HG02759 (cell line): ENCODE results near the gene MEF2D.

Experiments used
- ATAC-seq: cut with Tn5 transposase; IDR thresholded peaks from one replicate; pipeline ENCODE4 v1.9.1; 2021; ENCODE audit warnings: mild to moderate bottlenecking, moderate library complexity; ENCODE audit not compliant: unreplicated experiment

The MEF2D gene

GRCh38 chr1:156502391-156502893 is 1.9 kb upstream of the MEF2D start:
- ATAC-seq: no peak

DNA sequence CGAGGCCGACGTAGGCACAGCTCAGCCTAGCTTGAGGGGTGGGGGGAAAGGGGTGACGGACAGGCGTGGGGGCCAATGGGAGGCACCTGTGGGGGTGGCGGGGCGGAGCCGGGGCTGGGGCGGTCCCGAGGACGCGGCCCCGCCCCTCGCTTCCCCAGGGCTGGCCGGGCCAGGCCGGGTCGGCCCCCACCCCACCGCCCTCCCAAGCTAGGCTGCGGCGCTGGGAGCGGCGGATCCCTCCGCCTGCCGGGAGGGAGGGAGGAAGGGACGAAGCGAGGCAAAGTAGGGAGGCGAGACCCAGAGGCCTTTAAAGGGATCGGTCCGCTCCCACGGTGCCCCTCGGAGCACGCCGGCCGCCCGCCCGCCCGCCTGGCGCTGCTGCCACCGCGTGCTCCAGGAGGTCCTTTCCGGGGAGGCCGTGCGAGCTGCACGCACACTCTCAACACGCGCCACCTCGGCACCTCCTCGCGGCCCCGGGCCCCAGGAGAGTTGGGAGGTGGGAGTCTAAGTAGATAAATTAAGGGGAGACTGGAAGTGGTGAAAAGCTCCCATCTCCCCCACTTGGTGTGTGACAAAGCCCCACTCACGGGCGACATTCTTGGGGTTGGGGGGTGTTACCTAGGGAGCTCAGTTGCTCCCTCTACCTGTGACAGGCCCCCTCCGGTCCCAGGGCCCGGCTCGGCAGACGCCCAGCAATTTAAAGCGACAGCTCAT is 375 bp upstream of the MEF2D start:
- ATAC-seq: peak; percentile 58

- ATAC-seq: peak; percentile 8
Observed at GRCh38 chr1:156499842-156500542, 583 bp downstream of the MEF2D start.

DNA sequence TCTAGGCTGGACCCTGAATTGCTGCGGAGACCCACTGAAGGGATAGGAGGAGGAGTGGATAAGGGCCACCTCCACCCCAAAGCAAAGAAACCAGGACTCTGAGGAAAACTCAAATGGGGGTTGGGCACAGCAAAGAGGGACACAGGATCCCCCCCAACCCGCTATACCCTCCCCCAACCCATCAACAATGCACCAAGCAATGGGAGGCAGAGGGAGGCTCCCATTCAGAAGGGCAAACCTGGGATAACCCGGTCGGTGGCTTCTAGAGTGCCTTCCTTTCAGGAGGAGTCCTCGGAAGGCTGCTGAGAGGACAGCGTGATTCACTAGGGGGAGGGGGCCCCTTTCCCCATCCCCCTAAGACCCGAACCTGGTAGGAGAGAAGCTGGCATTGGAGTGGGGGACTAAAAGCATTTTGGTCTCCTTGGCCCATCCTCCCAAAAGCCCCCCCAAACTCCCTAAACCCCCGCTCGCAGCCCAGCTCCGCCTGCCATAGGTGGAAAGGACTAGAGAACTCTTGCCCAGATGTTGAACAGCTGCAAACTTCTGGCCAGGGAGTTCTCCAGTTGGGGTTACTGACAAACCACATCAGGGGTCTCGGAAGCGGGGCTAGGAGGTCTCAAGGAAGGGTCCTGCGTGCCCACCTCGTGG is 1.3 kb downstream of the MEF2D start:
- ATAC-seq: no peak

GRCh38 chr1:156498432-156499193 is 2.0 kb downstream of the MEF2D start:
- no peak for ATAC-seq

- no peak for ATAC-seq
Observed at GRCh38 chr1:156497743-156498431, 2.7 kb downstream of the MEF2D start.

- no peak for ATAC-seq
Observed at GRCh38 chr1:156497078-156497742, 3.4 kb downstream of the MEF2D start.

GRCh38 chr1:156496211-156496761 is 4.3 kb downstream of the MEF2D start:
- ATAC-seq: no peak

DNA sequence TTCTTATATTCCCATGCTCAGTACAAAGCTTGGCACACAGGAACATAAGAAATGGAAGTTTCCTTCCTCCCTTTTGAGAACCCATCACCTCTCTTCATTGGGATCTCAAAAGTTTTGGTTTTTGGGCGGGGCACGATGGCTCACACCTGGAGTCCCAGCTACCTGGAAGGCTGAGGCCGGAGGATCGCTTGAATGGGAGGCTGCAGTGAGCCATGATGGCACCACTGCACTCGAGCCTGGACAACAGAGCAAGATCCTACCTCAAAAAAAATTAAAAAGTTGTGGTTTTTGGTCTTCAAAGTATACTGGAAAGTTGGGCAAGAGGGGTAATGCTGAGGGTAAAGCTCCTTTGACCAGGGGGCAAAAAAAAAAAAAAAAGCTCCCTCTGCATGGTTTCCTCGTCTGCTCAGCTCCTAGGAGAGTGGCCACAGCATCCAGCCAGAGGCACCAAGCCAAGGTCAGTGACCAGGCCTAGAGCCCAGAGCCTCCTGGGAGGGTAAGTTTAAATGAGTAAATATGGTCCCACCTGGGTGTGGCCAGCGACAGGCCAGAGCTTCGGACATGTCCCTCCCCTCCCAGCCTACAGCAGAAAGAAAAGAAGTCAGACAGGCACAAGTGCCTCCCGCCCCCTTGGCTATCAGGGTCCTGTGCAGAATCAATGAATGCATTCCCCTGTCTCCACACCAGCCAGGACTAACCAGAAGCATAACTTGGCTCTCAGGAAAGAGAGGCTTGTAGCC is 5.0 kb downstream of the MEF2D start:
- no peak for ATAC-seq

DNA sequence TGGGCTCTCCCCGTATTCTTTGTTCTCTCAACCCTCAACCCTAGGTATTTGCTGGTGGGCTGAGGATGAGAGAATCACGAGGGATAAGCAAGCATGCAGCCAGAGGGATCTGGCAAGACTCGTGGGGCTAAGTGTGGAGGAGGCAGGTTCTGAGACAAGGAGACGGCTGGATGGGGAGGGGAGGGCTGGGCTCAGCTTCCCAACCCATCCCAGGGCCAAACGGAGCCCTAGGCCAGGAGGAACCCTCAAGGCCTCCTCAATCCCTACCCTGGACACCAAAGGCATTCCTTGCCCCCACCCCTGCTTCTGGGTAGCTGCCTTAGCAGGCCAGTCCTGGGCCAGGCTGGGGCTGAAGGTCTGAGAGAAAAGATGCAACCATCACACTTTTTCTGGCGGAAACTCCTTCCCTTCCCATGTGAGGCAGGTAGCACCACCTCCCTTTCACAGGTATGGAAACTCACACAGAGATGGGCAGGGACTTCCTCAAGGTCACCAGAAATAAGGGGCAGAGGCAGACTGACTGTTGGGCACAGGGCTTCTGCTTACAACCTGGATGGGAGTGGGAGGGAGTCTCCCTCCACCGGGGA is 6.2 kb downstream of the MEF2D start:
- ATAC-seq: no peak

DNA sequence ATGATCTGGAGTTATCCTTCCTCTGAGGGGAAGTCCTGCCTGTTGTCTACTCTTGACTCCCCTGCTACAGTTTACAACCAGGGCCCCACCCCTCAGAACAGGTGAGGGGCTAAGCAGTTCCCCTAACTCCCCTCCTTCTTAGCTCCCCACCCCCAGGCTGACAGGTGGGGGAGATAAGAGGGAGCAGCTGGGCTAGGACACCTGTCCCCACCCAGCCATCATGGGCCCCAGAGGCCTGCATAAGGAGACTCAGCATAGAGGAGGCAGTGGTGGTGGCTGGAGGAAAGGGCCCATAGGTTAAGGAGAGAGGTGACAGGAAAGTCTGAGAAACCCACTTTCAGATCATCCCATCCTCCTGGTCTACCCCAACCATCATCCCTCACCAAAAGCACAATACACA is 6.8 kb downstream of the MEF2D start:
- ATAC-seq: no peak

GRCh38 chr1:156493154-156493631 is 7.4 kb downstream of the MEF2D start:
- no peak for ATAC-seq

DNA sequence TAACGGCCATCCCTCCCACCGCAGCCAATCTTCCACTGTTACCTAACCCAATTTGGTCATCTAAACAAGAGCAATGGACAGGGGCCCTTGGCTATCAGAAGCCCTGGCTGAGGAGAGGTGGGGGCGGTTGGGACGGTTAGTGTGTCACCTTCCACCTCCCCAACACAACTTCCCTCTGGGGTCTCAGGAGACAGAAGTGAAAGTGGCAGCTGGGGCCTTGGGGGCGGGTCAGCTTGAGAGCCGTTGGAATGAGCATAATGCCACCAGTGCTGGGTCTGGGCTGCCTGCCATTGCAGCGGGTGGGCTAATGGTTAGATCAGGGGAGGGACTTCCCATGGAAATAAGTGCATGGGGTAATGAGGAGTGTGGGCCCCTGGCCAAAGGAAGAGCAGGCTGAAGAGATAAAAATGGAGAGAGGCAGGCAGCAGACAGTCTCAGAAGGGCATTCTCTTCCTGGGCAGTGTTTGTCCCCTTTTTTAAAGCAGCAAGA is 7.9 kb downstream of the MEF2D start:
- no peak for ATAC-seq

- no peak for ATAC-seq
Observed at GRCh38 chr1:156492013-156492590, 8.5 kb downstream of the MEF2D start.

DNA sequence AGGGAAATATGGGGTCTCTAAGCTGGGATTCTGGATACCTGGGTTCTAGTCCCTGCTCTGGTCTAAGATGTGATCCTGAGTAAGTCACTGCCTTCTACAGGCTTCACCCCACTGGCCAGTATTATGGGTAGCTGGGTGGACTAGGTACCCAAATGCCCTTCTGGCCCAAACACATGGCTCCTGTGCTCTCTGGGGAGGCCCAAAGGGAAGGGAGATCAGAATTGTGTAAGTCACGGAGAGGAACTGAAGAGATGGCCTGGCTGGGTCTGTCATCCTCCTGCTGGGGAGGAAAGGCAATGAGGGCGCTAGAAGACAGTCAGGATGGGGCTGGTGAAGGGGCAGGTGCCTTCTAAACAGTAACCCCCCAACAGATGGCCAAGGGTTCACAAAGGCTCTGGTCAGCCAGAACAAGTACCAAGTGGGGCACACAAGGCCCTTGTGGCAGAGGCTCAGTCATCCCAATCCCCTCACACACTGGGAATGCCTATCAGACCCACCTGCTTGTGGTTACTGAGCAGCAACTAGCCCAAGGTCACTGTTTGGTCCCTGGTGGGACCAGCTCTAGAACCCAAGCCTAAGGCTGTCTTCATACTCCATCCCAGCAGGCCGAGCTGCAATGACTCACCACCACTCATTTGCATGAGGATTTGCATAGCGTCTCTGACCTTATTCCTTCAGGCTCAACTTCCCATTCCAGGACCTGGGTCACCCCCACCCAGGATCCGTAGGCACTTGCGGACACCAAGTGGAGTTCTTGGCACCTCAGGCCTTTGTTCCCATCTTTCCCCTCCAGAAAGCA is 9.2 kb downstream of the MEF2D start:
- no peak for ATAC-seq

GRCh38 chr1:156490401-156491032 is 10.1 kb downstream of the MEF2D start:
- ATAC-seq: no peak

DNA sequence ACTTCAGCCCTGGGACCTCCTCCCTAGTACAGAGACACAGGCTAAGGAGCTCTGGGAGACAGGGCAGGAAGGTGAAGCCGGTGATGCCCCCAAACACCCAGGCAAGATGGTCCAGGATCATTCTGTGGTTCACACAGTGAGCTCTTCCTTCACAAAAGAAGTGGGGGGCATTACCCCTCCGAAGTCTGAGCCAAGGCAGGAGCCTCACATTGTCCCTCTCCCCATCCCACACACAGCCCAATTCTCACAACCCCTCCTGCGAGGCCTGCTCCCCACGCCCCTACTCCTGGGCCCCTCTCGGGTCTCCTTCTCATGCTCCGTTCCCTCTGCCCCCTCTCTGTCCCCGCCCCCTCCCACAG is 10.7 kb downstream of the MEF2D start:
- ATAC-seq: no peak
